A549 (cell line): ENCODE measurements around the gene SUSD5. TPM values are rescaled to one million over a fixed set of nuclear protein-coding genes. Genes with fewer than 3 reads are reported as not detected.
A peak's percentile ranks its signal among the peaks of the same experiment; 100 is the strongest.

Experiments
- ATAC-seq, 2 experiments: fragments of 200-7000 bp in 1 of 2; fragments of >200 bp in 1 of 2; cut with Nextera tagmentation in 1 of 2; cut with Tn5 transposase in 1 of 2; 3 replicates each; pipeline versions ENCODE4 v1.8.0 to v1.9.1; 2018 to 2020; ENCODE audit warnings: mild to moderate bottlenecking in 1 of 2, moderate library complexity in 1 of 2
- CTCF ChIA-PET: fragments of 300-600 bp; sonication (Branson Sonifier 250); formaldehyde crosslinking; extraction: SDS; loops from one replicate; lab custom pipeline; 2021; ENCODE audit warnings: antibody characterized with exemption, inconsistent platforms; lab: Yijun Ruan, JAX
- POLR2A ChIA-PET: fragments of 350-600 bp; formaldehyde crosslinking; extraction: SDS; loops from one replicate; lab custom pipeline; 2021; ENCODE audit warnings: antibody characterized with exemption, inconsistent platforms; lab: Yijun Ruan, JAX
- DNase-seq, 2 experiments: peaks; one replicate each; pipeline versions ENCODE4 v3.0.0 to v3.0.0-alpha.2; 2011 to 2016; ENCODE audit warnings: low read depth in 1 of 2, low spot score in 1 of 2
- FAIRE-seq: peaks from 2 replicates; lab custom pipeline; 2011; peaks lifted over from hg19 to GRCh38; lab: Jason Lieb, UNC
- H3K27ac ChIP-seq, 2 experiments: fragments of >200 bp; sonication (Bioruptor Twin); formaldehyde crosslinking; 3 replicates each; pipeline ENCODE4 v1.5.1; 2016 to 2017
- H3K4me1 ChIP-seq: fragments of >200 bp; sonication (Bioruptor Twin); formaldehyde crosslinking; 3 replicates; pipeline ENCODE4 v1.6.1; 2016
- H3K4me2 ChIP-seq: fragments of >200 bp; sonication (Bioruptor Twin); formaldehyde crosslinking; 3 replicates; pipeline ENCODE4 v1.6.1; 2016
- H3K4me3 ChIP-seq: fragments of >200 bp; sonication (Bioruptor Twin); formaldehyde crosslinking; 3 replicates; pipeline ENCODE4 v1.5.1; 2016
- H3K9me3 ChIP-seq: fragments of >200 bp; sonication (Bioruptor Twin); formaldehyde crosslinking; 3 replicates; pipeline ENCODE4 v1.6.1; 2016
- ATOH8 ChIP-seq: fragments of 250-450 bp; sonication (Bioruptor Pico); IDR thresholded peaks from 2 replicates; pipeline ENCODE4 v1.5.0; 2020; ENCODE audit warnings: low read depth, mild to moderate bottlenecking, moderate library complexity
- BHLHE40 ChIP-seq: IDR thresholded peaks from 2 replicates; pipeline ENCODE4 v1.6.1; 2012; ENCODE audit warnings: low read depth, low read length, inconsistent platforms
- CHD4 ChIP-seq: fragments of 200-600 bp; sonication (generic); IDR thresholded peaks from 2 replicates; pipeline ENCODE4 v1.6.1; 2016; ENCODE audit warnings: antibody characterized with exemption, mild to moderate bottlenecking, borderline replicate concordance
- CTCF ChIP-seq: fragments of >200 bp; sonication (Bioruptor Twin); formaldehyde crosslinking; IDR thresholded peaks from 3 replicates; pipeline ENCODE4 v1.5.1; 2016
- EHF ChIP-seq: fragments of 250-450 bp; sonication (Bioruptor Pico); IDR thresholded peaks from 2 replicates; pipeline ENCODE4 v1.5.0; 2020; ENCODE audit warnings: mild to moderate bottlenecking
- EHMT2 ChIP-seq: fragments of 200-600 bp; sonication (generic); IDR thresholded peaks from 2 replicates; pipeline ENCODE4 v1.6.1; 2016; ENCODE audit warnings: antibody characterized with exemption, low read depth, mild to moderate bottlenecking, moderate library complexity
- ELK1 ChIP-seq: fragments of 150-350 bp; IDR thresholded peaks from 2 replicates; pipeline ENCODE4 v1.6.1; 2014; ENCODE audit warnings: low read depth, mild to moderate bottlenecking, low read length
- ESRRA ChIP-seq: fragments of 150-350 bp; IDR thresholded peaks from 2 replicates; pipeline ENCODE4 v1.6.1; 2014; ENCODE audit warnings: mild to moderate bottlenecking, low read length, borderline replicate concordance
- FOSB ChIP-seq: fragments of 250-450 bp; sonication (Bioruptor Pico); IDR thresholded peaks from 2 replicates; pipeline ENCODE4 v1.5.0; 2020; ENCODE audit warnings: mild to moderate bottlenecking, moderate library complexity
- FOXS1 ChIP-seq: fragments of 250-450 bp; sonication (Bioruptor Pico); IDR thresholded peaks from 2 replicates; pipeline ENCODE4 v1.5.0; 2020; ENCODE audit warnings: mild to moderate bottlenecking, moderate library complexity
- GATA3 ChIP-seq: IDR thresholded peaks from 2 replicates; pipeline ENCODE4 v1.6.1; 2012; ENCODE audit warnings: borderline replicate concordance
- HES2 ChIP-seq: fragments of >200 bp; sonication (Bioruptor Twin); formaldehyde crosslinking; IDR thresholded peaks from 2 replicates; pipeline ENCODE4 v1.6.1; 2016
- HEYL ChIP-seq: fragments of 250-450 bp; sonication (Bioruptor Pico); IDR thresholded peaks from 2 replicates; pipeline ENCODE4 v1.8.0; 2021; ENCODE audit warnings: mild to moderate bottlenecking, moderate library complexity
- HMGXB4 ChIP-seq: fragments of 250-450 bp; sonication (Bioruptor Pico); IDR thresholded peaks from 2 replicates; pipeline ENCODE4 v1.5.0; 2021; ENCODE audit warnings: mild to moderate bottlenecking, moderate library complexity, borderline replicate concordance
- HOXA7 ChIP-seq: fragments of 250-450 bp; sonication (Bioruptor Pico); IDR thresholded peaks from 2 replicates; pipeline ENCODE4 v1.5.0; 2020; ENCODE audit warnings: mild to moderate bottlenecking, moderate library complexity
- HOXB13 ChIP-seq: fragments of 250-450 bp; sonication (Bioruptor Pico); IDR thresholded peaks from 2 replicates; pipeline ENCODE4 v1.5.0; 2020; ENCODE audit warnings: low read depth, mild to moderate bottlenecking, moderate library complexity
- JUN ChIP-seq, 2 experiments: fragments of >200 bp; sonication (Bioruptor Twin); formaldehyde crosslinking; IDR thresholded peaks; 2 replicates in 1 of 2; 3 replicates in 1 of 2; pipeline ENCODE4 v1.6.1; 2016 to 2017
- MAFK ChIP-seq: fragments of 450-650 bp; IDR thresholded peaks from 2 replicates; pipeline ENCODE4 v1.6.1; 2014; ENCODE audit not compliant: partially characterized antibody
- MAX ChIP-seq: IDR thresholded peaks from 2 replicates; pipeline ENCODE4 v1.6.1; 2012
- NR3C1 ChIP-seq: fragments of >200 bp; sonication (Bioruptor Twin); formaldehyde crosslinking; IDR thresholded peaks from 3 replicates; pipeline ENCODE4 v1.6.1; 2017
- PBX3 ChIP-seq: IDR thresholded peaks from 2 replicates; pipeline ENCODE4 v1.6.1; 2012
- SMC3 ChIP-seq: fragments of >200 bp; sonication (Bioruptor Twin); formaldehyde crosslinking; IDR thresholded peaks from 3 replicates; pipeline ENCODE4 v1.6.1; 2018; ENCODE audit warnings: inconsistent platforms
- ZC3H11A ChIP-seq: fragments of 450-650 bp; IDR thresholded peaks from 2 replicates; pipeline ENCODE4 v1.6.1; 2014; ENCODE audit warnings: antibody characterized with exemption, mild to moderate bottlenecking
- ZFP36 ChIP-seq: fragments of 450-650 bp; IDR thresholded peaks from 2 replicates; pipeline ENCODE4 v1.6.1; 2014; ENCODE audit warnings: borderline replicate concordance; ENCODE audit not compliant: partially characterized antibody
- ZSCAN20 ChIP-seq: fragments of 250-450 bp; sonication (Bioruptor Pico); IDR thresholded peaks from 2 replicates; pipeline ENCODE4 v1.8.0; 2022; ENCODE audit warnings: mild to moderate bottlenecking, moderate library complexity
- WGBS: methylation state at CpG from one replicate; pipeline ENCODE4 v1.1.6; 2017; ENCODE audit errors: missing lambda C conversion rate; 5-methylcytosine and 5-hydroxymethylcytosine counted together
- polyA plus RNA-seq, 4 experiments: library from polyadenylated mRNA; depleted of rRNA in 3 of 4; stranded (reverse); fragments of >200 nt; fragmentation: RNase III in 1 of 4; extraction: RNeasy Plus Mini Kit Qiagen cat#74134 plus additional on column Dnase treatment in 1 of 4; gene quantifications; 2 replicates in 3 of 4; 3 replicates in 1 of 4; pipeline ENCODE4 v1.2.3, GENCODE V29; 2011 to 2017

The SUSD5 gene
- polyA plus RNA-seq, 2 of the 4 experiments (the other 2 are of a cell fraction): 0.63 to 1.7 TPM

- DNase-seq (no peak), ATAC-seq (no peak), FAIRE-seq (no peak)
- POLR2A ChIA-PET: no interaction called here
- H3K9me3 ChIP-seq: no peaks in the 10 kb centered on the region
- 64% methylated on average over 3 of the region's 3 CpGs for WGBS
- no peak overlapping the region for H3K4me2 ChIP-seq
- no peak for TF ChIP-seq ATOH8 (CRISPR knock-in tag)
- TF ChIP-seq HEYL (CRISPR knock-in tag): no peak
- no peak for TF ChIP-seq JUN (IDR thresholded peaks at IDR 0.05)
- no peak for TF ChIP-seq GATA3
- no peak for TF ChIP-seq CHD4
- no peak for TF ChIP-seq CTCF
- no peak for TF ChIP-seq HMGXB4 (CRISPR knock-in tag)
- TF ChIP-seq NR3C1: no peak
- no peak for TF ChIP-seq BHLHE40
- no peak for TF ChIP-seq ELK1
- H3K4me3 ChIP-seq: no peak overlapping the region
- H3K27ac ChIP-seq: no peak overlapping the region
- peaks cover 9% of the 10 kb centered on the region; the same call in 1 of the 3 replicates for H3K4me1 ChIP-seq
- CTCF ChIA-PET: no interaction called here
These were observed 17.4 kb downstream of the SUSD5 start for GRCh38 chr3:33201195-33201594.

GRCh38 chr3:33196538-33196937 lies 22.1 kb downstream of the SUSD5 start:
- no peak overlapping the region for H3K27ac ChIP-seq
- FAIRE-seq (peak; percentile 7), ATAC-seq (peak; percentile 30 to 67; a peak in 3 of 6 replicates), DNase-seq (peak in 1 of 2 experiments; percentile 46)
- H3K9me3 ChIP-seq: no peaks in the 10 kb centered on the region
- ChIA-PET CTCF (no interaction called here), POLR2A (no interaction called here)
- peaks cover 10% of the 10 kb centered on the region; the same call in 1 of the 3 replicates for H3K4me1 ChIP-seq
- WGBS: 24% methylated on average over 3 of the region's 3 CpGs
- H3K4me3 ChIP-seq: no peak overlapping the region
- H3K4me2 ChIP-seq: peak overlapping the region; percentile 38; the same call in 2 of the 3 replicates
- no peak for TF ChIP-seq EHF (CRISPR knock-in tag)
- no peak for TF ChIP-seq ELK1
- no peak for TF ChIP-seq FOXS1 (CRISPR knock-in tag)
- TF ChIP-seq HOXB13 (CRISPR knock-in tag): no peak
- no peak for TF ChIP-seq HMGXB4 (CRISPR knock-in tag)
- no peak for TF ChIP-seq EHMT2
- no peak for TF ChIP-seq HES2
- no peak for TF ChIP-seq MAFK
- no peak for TF ChIP-seq ESRRA
- TF ChIP-seq ZFP36: no peak
- TF ChIP-seq PBX3: no peak
- TF ChIP-seq MAX: no peak
- no peak for TF ChIP-seq FOSB (CRISPR knock-in tag)
- TF ChIP-seq ZC3H11A: no peak
- TF ChIP-seq SMC3: no peak
- no peak for TF ChIP-seq ZSCAN20 (CRISPR knock-in tag)
- TF ChIP-seq ATOH8 (CRISPR knock-in tag): no peak
- no peak for TF ChIP-seq HOXA7 (CRISPR knock-in tag)
